H1 (cell line): ENCODE measurements around the gene COL11A2.

Experiments used
- CBX8 ChIP-seq: fragments of 300-800, 300-1000 bp; sonication (generic); IDR thresholded peaks from 2 replicates; pipeline ENCODE4 v1.7.1; 2016; ENCODE audit warnings: low read depth, low read length, borderline replicate concordance
- CTCF ChIP-seq, 3 experiments: IDR thresholded peaks; 1 replicate in 2 of 3; 2 replicates in 1 of 3; pipeline versions ENCODE4 v1.5.1 to v1.6.1; 2011; ENCODE audit warnings: low read length in 3 of 3, mild to moderate bottlenecking in 3 of 3, inconsistent platforms in 2 of 3, low read depth in 1 of 3, moderate library complexity in 1 of 3; ENCODE audit not compliant: insufficient read depth in 1 of 3; ENCODE audit errors: control extremely low read depth in 1 of 3
- EGR1 ChIP-seq: IDR thresholded peaks from 2 replicates; pipeline ENCODE4 v1.6.1; 2011; ENCODE audit warnings: low read depth, low read length, borderline replicate concordance
- TEAD4 ChIP-seq: IDR thresholded peaks from 2 replicates; pipeline ENCODE4 v1.6.1; 2012; ENCODE audit warnings: low read depth, low read length, inconsistent platforms, mixed read lengths

- no peak for TF ChIP-seq CBX8
- TF ChIP-seq EGR1: no peak
- no peak for TF ChIP-seq CTCF (IDR thresholded peaks at IDR 0.05; ENCODE audit: control extremely low read depth in 1 of 3, insufficient read depth in 1 of 3, low read depth in 1 of 3, low read length in 3 of 3)
- no peak for TF ChIP-seq TEAD4
These were observed 78.5 kb downstream of the COL11A2 start for GRCh38 chr6:33113755-33114154.
